SJSA1 (cell line): Measurements from ENCODE around the gene CUBN. TPM values are rescaled to one million over a fixed set of nuclear protein-coding genes. Genes with fewer than 3 reads are reported as not detected.
"Not testable (repeated sequence)": the region's sequence is repeated elsewhere in the genome, so short reads cannot be mapped to it uniquely, and the experiment has no call there.

ENCODE experiments used
- DNase-seq, 2 experiments: peaks; one replicate each; pipeline ENCODE4 v3.0.0-alpha.2; 2015 to 2020; ENCODE audit warnings: low spot score in 2 of 2, low read depth in 1 of 2
- H3K27ac ChIP-seq: fragments of 250-450 bp; sonication (Bioruptor Pico); 2 replicates; pipeline ENCODE4 v1.5.1; 2020; ENCODE audit warnings: mild to moderate bottlenecking, moderate library complexity
- H3K27me3 ChIP-seq: fragments of 250-450 bp; sonication (Bioruptor Pico); replicated peaks from 2 replicates; pipeline ENCODE4 v1.5.1; 2020; ENCODE audit warnings: mild to moderate bottlenecking, moderate library complexity
- H3K36me3 ChIP-seq: fragments of 250-450 bp; sonication (Bioruptor Pico); 2 replicates; pipeline ENCODE4 v1.5.1; 2020; ENCODE audit warnings: mild to moderate bottlenecking
- H3K4me1 ChIP-seq: fragments of 250-450 bp; sonication (Bioruptor Pico); replicated peaks from 2 replicates; pipeline ENCODE4 v1.6.1; 2021; ENCODE audit warnings: mild to moderate bottlenecking
- H3K4me3 ChIP-seq: fragments of 250-450 bp; sonication (Bioruptor Pico); 2 replicates; pipeline ENCODE4 v1.5.1; 2020; ENCODE audit warnings: mild to moderate bottlenecking
- H3K9me3 ChIP-seq: fragments of 250-450 bp; sonication (Bioruptor Pico); replicated peaks from 2 replicates; pipeline ENCODE4 v1.5.1; 2020; ENCODE audit warnings: mild to moderate bottlenecking
- total RNA-seq: library from RNA; depleted of rRNA; stranded (reverse); fragments of >200 nt; shearing (Covaris generic); gene quantifications from 2 replicates; pipeline ENCODE4 v1.2.3, GENCODE V29; 2014

The CUBN gene
- total RNA-seq, 1 experiment from 2014 or later = 0.74 TPM

GRCh38 chr10:17028798-17029197 lies 100.8 kb downstream of the CUBN start:
- Histone ChIP-seq H3K27me3 (no peaks in the 10 kb centered on the region), H3K27ac (peak overlapping the region; percentile 78), H3K9me3 (0 out of 2 replicates have a peak, but pooled peaks cover 3% of the 10 kb centered on the region), H3K4me1 (peaks cover 51% of the 10 kb centered on the region), H3K4me3 (no peak overlapping the region), H3K36me3 (no peaks in the 10 kb centered on the region)
- no peak for DNase-seq

- no peaks in the 10 kb centered on the region for H3K27me3 ChIP-seq
- H3K9me3 ChIP-seq = 0 out of 2 replicates have a peak, but pooled peaks cover 3% of the 10 kb centered on the region
- peaks cover 66% of the 10 kb centered on the region for H3K4me1 ChIP-seq
- no peaks in the 10 kb centered on the region for H3K36me3 ChIP-seq
- no peak overlapping the region for H3K4me3 ChIP-seq
- DNase-seq = no peak
- H3K27ac ChIP-seq = peak overlapping the region; percentile 94
These were observed 102.7 kb downstream of the CUBN start for GRCh38 chr10:17026686-17027485.

- Histone ChIP-seq H3K4me1 (peaks cover 67% of the 10 kb centered on the region), H3K27ac (peak overlapping the region; percentile 94), H3K4me3 (no peak overlapping the region), H3K27me3 (no peaks in the 10 kb centered on the region), H3K9me3 (no peaks in the 10 kb centered on the region), H3K36me3 (no peaks in the 10 kb centered on the region)
- DNase-seq = peak; percentile 93 to 95
These were observed 103.9 kb downstream of the CUBN start for GRCh38 chr10:17025444-17026295.

GRCh38 chr10:17024461-17024860 lies 105.2 kb downstream of the CUBN start:
- H3K9me3 ChIP-seq = no peaks in the 10 kb centered on the region
- no peak for DNase-seq
- peaks cover 57% of the 10 kb centered on the region for H3K4me1 ChIP-seq
- H3K36me3 ChIP-seq = no peaks in the 10 kb centered on the region
- no peaks in the 10 kb centered on the region for H3K27me3 ChIP-seq
- no peak overlapping the region for H3K4me3 ChIP-seq
- peak overlapping the region; percentile 94 for H3K27ac ChIP-seq

- Histone ChIP-seq H3K27me3 (no peaks in the 10 kb centered on the region), H3K4me1 (peaks cover 49% of the 10 kb centered on the region), H3K4me3 (no peak overlapping the region), H3K9me3 (no peaks in the 10 kb centered on the region), H3K27ac (peak overlapping the region; percentile 94), H3K36me3 (no peaks in the 10 kb centered on the region)
- DNase-seq = peak; percentile 94
These were observed 106.0 kb downstream of the CUBN start for GRCh38 chr10:17023386-17024298.

DNA sequence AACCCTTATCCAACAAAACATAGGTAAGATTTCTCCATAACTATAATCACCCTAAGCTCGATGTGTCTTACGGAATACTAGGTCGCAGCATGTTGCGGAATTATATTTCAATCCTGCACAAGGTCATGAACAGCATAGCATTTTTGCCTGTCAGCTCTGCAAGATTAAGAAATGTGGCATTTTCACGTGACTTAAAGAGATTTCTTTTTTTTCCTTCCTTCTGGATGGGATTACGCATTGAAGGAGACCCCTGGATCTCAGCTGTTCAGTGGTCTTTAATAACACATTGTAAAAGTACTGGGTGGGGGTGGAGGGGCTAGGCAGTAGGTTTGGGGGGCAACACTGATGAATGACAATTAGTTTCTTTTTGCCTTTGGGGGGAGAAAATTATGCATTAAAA lies 106.7 kb downstream of the CUBN start:
- Histone ChIP-seq H3K4me1 (peaks cover 49% of the 10 kb centered on the region), H3K36me3 (no peaks in the 10 kb centered on the region), H3K27me3 (no peaks in the 10 kb centered on the region), H3K4me3 (no peak overlapping the region), H3K27ac (peak overlapping the region; percentile 94), H3K9me3 (no peaks in the 10 kb centered on the region)
- DNase-seq = no peak

GRCh38 chr10:17022466-17022825 lies 107.2 kb downstream of the CUBN start:
- peaks cover 49% of the 10 kb centered on the region for H3K4me1 ChIP-seq
- H3K27ac ChIP-seq = peak overlapping the region; percentile 94
- H3K36me3 ChIP-seq = no peaks in the 10 kb centered on the region
- H3K4me3 ChIP-seq = no peak overlapping the region
- DNase-seq = no peak
- H3K9me3 ChIP-seq = no peaks in the 10 kb centered on the region
- no peaks in the 10 kb centered on the region for H3K27me3 ChIP-seq

DNA sequence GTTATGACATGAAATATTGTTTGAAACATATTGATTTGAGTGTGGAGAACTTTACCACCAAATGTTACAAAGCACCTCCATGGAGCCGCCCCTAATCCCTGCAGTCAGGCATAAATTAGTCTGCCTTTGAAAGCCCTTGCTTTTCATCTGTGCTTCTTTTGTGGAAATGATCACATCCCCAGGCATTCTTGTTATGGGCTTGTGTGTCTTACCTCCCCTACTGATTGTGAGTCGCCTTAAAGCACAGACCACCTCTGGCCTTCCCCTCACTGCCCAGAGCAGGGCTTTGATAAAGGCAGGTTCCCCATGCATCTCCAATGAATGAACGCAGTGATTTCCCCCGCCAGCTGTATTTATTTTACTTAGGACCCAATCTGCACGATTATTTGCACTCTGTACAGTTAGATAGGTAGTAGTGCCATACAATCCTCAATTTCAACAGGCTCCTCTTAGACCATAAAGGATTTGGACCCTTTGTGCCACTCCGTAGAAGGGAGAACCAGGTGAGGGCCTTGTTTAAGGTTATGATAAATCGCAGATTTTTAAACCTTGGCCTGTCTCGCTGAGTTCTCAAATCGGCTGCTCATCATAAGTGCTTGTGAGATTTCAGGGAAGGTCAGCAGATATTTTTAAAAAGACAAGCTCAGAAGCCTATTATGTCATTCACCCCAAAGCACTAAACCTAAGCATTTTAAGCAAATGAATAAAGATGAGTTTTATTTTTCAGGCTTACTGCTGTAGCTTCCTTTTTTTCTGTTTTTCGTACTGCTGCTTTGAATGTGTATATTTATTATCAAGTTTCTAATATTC lies 107.8 kb downstream of the CUBN start:
- Histone ChIP-seq H3K4me3 (no peak overlapping the region), H3K9me3 (no peaks in the 10 kb centered on the region), H3K27me3 (no peaks in the 10 kb centered on the region), H3K27ac (0 out of 2 replicates have a peak overlapping the region, but pooled peaks have one; percentile 94), H3K4me1 (peaks cover 46% of the 10 kb centered on the region), H3K36me3 (no peaks in the 10 kb centered on the region)
- no peak for DNase-seq

GRCh38 chr10:17019696-17020095 lies 109.9 kb downstream of the CUBN start:
- no peak for DNase-seq
- Histone ChIP-seq H3K4me1 (peaks cover 26% of the 10 kb centered on the region), H3K27ac (no peak overlapping the region), H3K36me3 (no peaks in the 10 kb centered on the region), H3K27me3 (no peaks in the 10 kb centered on the region), H3K9me3 (no peaks in the 10 kb centered on the region), H3K4me3 (no peak overlapping the region)

DNA sequence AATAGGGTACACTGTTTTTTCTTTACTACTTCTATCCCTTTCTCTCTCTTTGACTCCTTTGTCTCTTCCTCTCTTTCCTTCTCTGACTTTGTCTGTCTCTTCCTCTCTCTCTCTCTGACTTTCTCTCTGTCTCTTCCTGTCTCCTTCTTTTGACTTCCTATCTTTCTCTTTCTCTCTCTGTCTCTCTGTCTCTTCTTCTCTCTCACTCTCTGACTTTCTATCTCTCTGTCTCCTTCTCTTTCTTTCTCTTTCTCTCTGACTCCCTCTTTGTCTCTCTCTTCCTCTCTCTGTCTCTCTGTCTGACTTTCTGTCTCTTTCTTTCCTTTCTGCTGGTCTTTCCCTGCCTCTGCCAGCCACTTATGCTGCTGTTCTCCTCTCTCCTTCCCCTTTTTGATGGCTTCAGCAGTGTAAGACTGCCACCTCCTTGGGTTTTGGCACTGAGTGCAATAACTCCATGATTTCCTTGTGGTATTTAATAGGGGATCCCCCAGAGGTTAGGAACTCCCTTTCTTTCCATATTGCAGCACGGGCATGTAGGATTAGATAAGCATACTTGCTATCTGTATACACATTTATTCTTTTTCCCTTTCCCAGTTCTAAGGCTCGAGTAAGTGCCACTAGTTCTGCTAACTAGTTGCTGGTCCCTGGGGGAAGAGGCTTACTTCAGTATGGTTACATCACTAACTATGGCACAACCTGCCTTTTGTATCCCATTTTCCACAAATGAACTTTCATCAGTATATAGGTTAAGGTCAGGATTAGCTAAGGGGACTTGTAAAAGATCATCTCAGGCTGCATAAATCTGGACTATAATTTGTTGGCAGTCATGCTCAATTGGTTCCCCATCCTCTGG lies 116.3 kb downstream of the CUBN start:
- H3K4me3 ChIP-seq, H3K27ac ChIP-seq, H3K27me3 ChIP-seq, H3K9me3 ChIP-seq, DNase-seq, H3K36me3 ChIP-seq: not testable (repeated sequence)
- peaks cover 15% of the 10 kb centered on the region for H3K4me1 ChIP-seq

GRCh38 chr10:17012731-17013130 lies 116.9 kb downstream of the CUBN start:
- H3K36me3 ChIP-seq, H3K27me3 ChIP-seq, H3K9me3 ChIP-seq, DNase-seq, H3K4me3 ChIP-seq, H3K27ac ChIP-seq: not testable (repeated sequence)
- peaks cover 15% of the 10 kb centered on the region for H3K4me1 ChIP-seq
